Stimulated activated CD8-positive, alpha-beta memory T cell treated with anti-CD3 and anti-CD28 coated beads, Interleukin-15, amount 100 ng/mL, for 48 hours (primary cell): ENCODE measurements around the gene SPRTN.

ENCODE experiments used
- DNase-seq, 2 donors: peaks; one replicate each; pipeline ENCODE4 v3.0.0-alpha.2; 2020; ENCODE audit warnings: low read depth in 2 of 2

SPRTN gene

DNA sequence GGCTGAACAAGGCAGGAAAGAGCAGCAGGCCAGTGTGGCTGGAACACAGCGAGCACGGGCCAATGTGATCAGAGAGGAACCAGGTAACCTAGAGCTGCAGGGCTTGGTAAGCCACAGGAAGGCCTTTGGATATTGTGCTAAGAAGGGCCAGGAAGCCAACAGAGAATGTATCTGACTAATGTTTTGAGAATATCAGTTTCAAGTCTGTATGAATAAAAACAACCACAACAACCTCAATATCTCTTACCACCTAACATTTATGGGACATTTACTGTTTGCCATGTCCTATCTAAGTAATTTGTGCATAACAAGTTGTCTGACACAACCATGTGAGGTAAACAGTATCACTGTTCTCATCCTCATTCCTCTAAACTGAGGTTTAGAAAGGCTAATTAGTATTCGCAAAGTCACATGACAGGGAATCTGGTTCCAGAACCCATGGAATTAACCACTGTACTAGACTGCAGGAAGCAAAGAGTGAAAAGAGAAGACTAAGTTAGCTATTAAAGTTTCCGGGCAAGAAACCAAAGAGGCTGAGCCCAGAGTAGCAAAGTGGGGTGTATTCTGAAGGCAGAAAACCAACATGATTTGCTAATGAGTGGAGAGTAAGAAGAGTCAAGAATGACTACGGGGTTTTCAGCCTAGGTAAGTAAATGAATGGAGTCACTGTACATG is 38.9 kb downstream of the SPRTN start:
- DNase-seq: no peak

DNA sequence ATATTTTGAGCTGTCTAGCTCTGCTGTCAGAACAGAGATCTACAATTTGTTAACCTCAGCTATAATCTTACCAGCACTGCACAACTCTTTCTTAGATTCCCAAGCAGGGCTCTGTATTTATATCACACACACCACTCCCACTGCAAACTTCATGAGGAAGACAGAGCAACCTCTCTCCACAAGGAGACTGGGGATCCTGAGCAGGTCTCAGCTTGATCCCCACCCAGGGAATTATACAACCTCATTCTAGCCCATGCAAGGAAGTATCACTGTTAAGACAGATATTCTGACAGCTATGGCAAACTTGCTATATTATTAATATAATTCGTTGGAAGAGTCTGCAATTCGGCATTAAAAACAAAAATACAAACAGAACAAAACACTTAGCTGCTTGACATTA is 43.6 kb downstream of the SPRTN start:
- DNase-seq: no peak

DNA sequence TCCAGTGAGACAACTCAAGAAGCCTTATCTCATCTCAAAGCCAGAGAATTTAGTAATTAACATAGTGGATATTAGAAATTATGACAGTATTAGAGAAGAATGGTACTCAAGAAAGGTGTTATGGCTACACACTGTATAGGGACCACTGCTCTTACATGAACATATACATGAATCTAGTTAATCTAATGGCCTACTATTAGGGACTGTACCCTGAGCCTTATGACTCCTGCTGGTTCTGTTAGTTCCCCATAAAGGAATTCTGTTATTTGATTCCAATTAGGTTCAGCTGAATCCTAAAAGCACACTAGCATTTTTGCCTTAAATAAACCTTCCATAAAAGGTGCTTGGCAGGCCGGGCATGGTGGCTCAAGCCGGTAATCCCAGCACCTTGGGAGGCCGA is 44.3 kb downstream of the SPRTN start:
- DNase-seq: no peak

DNA sequence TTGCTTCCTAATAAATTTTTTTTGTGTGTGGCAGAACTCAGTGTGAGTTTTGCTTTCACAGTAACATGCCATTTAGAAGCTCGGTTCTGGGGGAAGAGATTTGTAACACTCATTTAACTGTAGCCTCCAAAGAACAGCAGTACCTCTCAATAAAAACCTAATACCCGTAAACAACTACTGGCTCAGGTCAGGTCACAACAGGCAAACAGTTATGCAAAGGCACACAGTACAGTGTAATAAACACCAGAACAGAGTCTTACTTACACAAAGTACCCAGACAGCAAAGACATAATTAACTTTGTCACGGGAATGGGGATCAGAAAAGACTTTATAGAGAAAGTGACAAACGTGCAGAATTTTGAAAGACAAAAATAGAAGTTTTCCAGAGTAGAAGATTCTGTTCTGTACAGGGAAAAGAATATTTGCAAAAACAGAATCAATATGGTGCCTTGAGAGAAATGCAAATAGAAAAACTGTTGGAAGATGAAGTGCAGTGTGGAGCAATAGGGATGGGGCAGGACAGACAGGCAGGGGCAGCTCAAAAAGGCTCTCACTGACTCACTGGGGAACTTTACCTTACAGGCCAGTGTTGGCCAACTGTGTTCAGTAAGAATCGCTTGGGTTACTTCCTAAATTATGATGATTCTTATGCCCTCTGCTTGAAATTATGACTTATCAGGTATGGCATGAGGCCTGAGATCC is 45.2 kb downstream of the SPRTN start:
- no peak for DNase-seq

DNA sequence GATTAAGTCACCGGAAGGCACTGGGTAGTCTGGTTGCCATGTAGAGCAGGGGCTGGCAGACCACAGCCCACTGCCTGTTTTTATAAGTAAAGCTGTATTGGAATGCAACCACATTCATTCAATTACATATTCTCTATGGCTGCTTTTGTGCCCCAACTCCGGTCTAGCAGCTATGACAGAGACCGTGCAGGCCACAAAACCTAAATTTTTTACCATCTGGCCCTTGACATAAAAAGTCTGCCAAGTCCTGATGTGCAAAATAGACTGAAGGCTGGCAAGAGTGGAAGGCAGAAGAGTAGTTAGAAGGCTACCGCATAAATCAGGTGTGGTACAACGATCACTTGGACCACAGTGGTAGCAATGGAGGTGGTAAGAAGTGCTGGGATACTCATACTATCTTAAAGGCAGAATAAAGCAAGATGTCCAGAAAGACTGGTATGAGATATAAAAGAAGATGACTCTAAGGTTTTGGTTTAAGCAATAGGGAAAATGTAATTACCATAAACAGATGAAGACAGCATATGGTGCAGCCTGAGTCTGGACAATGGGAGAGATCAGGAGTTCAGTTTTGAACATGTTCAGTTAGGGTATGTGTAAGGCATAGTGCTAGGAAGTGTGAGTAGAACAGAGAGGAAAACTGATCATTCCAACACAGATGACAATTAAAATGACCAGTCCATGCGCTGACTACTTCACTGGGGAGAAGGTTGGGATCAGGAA is 46.8 kb downstream of the SPRTN start:
- no peak for DNase-seq

DNA sequence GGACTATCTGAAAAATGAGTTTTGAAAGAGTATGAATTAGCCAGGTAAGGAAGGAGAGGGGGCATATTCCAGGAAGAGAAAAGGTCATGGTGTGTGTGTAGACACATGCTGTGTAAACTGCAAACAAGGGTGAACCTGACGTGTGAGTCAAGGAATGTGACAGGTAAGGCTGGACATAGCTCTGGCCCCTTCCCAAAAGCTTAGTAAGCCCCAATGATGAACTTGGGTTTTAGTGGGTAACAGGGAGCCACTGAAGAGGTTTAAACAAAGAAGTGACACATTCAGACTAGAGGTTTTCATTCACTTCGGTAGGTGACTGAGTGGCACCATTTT is 47.3 kb downstream of the SPRTN start:
- DNase-seq: no peak

DNA sequence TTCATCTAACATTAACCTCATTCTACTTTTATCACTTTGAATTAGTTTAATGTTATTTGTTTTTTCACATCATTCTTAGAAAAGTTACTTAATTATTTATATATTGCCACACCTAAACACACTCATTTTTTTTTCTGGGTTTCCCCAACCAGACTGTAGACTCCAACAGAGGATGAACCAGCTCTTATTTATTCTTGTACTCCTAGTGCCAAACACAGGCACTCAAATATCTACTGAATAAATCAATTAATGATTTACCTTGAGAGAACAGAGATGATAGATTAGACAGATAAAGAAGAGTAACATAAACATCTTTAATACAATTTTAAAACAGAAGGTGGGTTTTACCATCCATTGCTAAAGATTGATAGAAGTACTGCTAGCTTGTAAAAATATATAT is 48.4 kb downstream of the SPRTN start:
- no peak for DNase-seq

DNA sequence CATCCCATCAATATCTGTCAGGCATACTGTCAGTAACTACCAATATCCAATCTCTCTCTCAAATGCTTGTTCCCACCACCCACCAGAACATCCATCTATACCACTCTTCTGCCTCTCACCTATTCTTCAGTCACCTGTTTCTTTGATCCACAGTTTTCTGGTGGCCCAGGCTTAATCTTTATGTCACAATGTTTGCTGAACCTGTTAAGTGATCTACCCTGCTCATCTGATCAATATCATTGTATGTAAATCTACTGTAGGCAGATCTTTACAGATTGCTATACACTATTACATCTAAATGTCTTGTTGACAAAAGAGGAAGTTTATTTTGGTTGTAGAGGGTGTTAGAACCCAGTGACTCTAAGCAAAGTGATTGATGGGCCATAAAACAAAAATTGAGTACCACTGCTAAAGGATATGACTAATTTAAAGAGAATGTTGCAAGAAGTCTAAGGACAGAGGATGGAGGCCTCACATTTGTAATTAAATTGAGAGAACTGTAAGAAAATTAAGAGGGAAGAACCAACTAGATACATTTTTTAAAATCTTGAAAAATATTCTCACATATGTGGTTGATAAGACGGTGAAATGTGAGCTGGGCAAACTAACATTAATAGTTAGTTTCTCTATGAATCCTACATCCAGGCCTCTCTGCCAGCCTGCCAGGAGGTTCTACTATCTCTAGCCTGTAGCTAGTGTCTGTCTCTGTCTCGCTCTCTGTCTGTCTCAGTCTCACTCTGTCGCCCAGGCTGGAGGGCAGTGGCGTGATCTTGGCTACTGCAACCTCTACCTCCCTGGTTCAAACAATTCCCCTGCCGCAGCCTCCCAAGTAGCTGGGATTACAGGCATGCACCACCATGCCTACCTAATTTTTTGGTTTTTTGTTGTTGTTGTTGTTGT is 49.9 kb downstream of the SPRTN start:
- no peak for DNase-seq

DNA sequence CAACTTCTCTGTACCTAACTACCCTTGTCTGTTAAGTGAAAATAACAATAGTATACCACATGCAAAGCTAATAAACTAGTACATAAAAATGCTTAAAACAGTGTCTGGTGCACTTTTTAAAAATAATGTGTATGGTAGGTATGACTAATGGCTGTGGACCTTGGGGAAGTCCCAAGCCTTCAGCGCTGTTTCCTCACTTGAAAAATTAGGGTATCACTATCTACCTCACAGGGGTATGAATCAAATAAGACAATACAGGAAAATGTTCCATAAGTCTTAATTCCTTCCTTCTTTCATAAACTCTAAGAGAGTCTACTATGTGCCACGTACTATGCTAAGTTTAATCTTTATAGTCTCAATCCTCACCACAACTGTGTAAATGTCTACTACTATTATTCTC is 52.0 kb downstream of the SPRTN start:
- DNase-seq: no peak

DNA sequence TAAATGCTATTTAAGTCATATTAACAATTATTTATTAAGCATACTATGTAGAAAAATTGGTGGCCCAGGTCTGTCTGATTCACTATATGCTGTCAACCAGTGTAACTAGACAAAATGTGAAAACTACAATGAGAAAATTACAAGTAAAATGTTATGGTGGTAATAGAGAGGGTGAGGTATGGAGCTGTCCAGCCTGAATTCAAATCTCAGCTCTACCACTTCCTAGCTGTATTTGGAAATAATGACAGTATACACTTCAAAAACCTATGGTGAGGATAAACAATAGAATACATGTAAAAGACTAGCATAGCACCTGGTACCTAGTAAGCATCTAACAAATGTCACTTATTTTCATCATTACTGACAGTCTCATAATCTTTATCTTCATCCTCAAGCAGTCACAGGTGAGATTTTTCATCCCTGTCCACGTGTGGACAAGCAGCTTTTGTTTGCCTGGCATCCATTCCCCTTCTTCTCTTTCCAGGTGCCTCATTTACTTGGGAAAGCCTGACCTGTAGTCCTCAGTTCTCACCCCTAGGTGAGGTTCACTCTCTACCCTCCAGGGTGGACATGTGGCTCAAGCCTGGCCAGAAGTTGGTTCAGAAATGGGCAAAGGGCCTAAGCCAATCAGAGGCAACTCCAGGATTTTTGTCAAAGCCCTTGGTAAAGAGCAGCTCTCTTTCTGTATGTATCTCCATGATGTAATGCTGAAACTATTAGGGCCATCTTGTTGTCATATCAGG is 54.5 kb downstream of the SPRTN start:
- no peak for DNase-seq

DNA sequence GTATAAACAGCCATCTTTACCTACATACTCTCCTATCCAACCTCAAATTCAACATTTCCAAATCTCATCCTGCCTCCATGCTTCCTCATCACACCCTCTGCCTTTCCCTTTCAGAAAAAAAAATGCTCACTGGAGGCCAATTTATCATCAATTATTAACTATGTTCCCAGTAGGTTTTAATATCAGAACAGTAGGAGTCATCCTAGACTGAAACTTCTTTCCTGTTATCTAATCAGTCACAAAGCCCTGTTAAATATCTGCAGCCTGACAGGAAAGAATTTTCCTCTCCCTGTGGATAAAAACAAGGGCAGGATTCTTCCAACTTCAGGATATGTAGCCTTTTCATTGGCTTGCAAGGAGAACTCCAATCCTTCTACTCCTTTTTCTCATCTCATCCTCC is 55.6 kb downstream of the SPRTN start:
- DNase-seq: no peak

DNA sequence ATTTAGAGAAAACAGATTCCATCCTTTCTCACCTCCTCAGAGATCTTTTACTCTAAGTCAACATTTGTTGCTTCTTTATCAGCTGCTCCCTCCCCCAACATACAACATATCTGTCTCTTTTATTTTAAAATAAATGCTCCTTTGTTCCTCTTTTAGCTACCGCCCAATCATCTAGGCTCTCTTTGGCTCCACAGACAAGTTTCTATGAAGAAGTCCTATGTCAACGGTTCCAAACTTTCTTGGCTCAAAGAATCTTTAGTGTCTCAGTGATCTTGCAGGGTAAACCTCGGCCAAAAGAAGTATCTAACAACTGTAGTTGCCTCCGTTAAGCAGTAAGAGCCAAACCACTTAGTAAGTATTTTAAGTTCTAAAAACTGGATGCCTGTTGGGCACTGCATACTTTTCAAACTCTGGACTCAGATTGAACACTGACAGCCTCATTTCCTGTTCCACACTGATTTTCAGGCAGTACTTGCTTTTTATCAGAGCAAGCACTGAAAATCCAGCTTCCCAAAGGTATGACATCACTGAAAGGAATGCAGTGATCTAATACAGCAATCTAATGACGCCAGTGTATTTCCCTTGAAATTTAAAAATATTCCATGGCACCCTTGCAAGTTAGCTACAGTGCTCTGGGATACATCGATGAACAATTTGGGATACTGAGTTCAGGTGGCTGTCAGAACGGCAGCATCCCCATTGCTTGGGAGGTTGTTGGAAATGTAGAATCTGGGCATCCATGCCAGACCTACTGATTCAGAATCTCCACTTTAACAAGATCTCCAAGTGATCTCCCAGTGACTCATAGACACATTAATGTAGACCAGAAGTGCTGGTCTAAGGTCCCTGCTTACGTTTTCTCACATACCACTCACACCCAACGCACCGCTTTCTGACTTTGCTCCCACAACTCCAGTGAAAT is 57.2 kb downstream of the SPRTN start:
- DNase-seq: no peak

DNA sequence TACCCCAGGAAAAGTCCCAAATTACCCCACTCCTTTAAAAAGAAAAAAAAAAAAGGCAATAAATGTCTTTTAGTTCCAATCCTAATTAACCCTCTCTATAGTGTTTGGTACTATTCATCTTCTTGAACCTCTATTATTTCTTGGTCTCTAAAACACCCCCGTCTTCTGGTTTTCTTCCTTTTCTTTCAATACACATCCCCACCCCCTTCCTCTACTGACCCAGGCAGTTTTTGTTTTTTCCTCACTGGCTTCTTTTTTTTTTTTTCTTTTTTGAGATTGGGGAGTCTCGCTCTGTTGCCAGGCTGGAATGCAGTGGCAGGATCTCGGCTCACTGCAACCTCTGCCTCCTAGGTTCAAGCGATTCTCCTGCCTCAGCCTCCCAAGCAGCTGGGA is 57.9 kb downstream of the SPRTN start:
- DNase-seq: no peak

DNA sequence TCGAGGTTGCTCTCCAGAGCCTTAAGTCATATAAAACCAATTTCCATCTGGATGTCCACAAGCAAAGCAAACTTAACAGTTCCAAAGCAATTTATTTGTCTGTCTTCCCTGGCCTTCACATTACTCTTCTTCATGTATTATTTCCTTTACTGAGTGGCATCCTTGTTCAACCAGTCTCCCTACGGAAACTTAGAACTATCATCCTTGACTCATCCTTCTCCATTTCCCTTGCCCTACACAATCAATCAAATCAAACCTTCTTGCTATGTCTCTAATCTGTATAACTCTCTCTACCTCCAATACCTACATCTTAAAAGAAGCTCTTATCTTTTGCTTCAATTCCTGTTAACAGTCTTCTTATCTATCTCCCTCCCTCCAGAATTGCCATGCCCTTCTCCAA is 58.5 kb downstream of the SPRTN start:
- DNase-seq: no peak

DNA sequence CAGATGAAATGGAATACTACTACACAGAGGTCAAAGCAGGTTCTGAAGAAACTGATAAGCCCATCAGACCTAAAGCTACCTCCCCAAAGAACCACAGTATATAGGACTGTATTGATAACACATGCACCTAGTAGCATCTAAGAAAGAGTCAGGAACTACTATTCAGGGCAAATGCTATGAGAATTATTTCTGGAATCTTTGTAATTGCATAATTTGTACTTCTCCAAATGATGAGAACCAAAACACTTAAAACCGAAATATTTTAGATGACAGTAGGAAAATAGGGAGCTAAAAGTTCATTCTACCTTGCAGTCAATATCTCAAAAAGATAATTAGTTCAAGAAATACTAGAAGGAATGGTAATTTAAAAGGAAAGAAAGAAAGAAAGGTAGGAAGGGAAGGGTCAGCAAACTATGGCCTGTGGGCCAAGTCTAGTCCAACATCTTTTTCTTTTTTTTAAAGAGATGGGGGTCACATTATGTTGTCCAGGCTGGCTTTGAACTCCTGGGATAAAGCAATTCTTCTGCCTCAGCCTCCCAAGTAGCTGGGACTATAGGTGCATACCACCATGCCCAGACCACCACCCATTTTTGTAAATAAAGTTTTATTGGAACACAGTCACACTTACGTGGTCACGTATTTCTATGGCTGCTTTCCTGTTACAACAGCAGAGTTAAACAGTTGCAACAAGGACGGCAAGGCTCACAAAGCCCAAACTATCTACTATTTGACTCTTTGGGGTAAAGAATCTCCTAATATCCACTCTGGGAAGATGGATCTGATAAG is 60.0 kb downstream of the SPRTN start:
- DNase-seq: no peak

DNA sequence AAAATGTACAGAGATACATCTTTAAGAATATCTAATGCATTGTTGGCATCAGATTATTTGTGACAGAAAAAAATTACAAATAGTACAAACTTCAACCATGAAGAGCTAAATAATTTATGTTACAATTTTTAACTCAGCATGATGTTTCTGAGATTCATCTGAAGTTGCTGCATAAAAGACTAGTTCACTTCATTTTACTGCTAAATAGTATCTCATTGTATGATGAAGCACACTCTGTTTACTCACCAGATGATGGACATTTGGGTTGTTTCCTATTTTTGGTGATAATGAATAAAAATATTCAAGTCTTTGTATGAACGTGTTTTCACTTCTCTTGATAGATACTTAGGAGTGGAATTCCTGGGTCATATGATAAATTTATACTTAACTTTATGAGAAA is 63.4 kb downstream of the SPRTN start:
- no peak for DNase-seq

DNA sequence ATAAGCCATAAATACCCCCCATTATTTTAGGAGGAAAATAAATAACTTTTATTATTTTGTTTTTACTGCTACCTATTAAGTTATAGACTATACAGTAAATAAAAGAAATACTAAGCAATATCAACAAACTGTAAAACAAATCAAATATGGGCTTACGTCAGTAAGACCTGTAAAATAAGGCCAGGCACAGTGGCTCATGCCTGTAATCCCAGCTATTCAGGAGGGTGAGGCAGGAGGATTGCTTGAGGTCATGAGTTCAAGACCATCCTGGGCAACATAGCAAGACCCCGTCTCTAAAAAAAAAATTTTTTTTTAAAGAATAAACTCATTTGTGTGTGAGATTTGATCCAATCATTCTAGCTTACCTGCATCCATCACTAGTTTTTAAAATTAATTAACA is 66.2 kb downstream of the SPRTN start:
- DNase-seq: no peak
